ENCODE measurements around the gene PITPNM3.

PITPNM3 gene

GRCh38 chr17:6464446-6465041 lies 91.8 kb downstream of the PITPNM3 start:
- no peak for DNase-seq (ENCODE audit: extremely low spot score)
- CTCF ChIA-PET, result interaction anchor here (4.5 kb wide), 1 partner anchor 9 kb away, joined by 22 read pairs; no protein-coding TSS in a partner anchor
- POLR2A ChIA-PET, result no interaction called here
- no peak for TF ChIP-seq CTCF (IDR thresholded peaks at IDR 0.05; ENCODE audit: control extremely low read depth, extremely low read depth, low read depth, missing control alignments)

GRCh38 chr17:6463616-6464445 lies 92.5 kb downstream of the PITPNM3 start:
- DNase-seq (ENCODE audit: extremely low spot score), result no peak
- CTCF ChIA-PET, result interaction anchor here (4.5 kb wide), 1 partner anchor 9 kb away, joined by 22 read pairs; no protein-coding TSS in a partner anchor
- POLR2A ChIA-PET, result no interaction called here
- TF ChIP-seq CTCF (IDR thresholded peaks at IDR 0.05; ENCODE audit: control extremely low read depth, extremely low read depth, low read depth, missing control alignments), result no peak

- ChIA-PET POLR2A (no interaction called here), CTCF (interaction anchor here (4.5 kb wide), 1 partner anchor 10 kb away, joined by 22 read pairs; no protein-coding TSS in a partner anchor)
- DNase-seq (ENCODE audit: extremely low spot score), result no peak
- TF ChIP-seq CTCF (IDR thresholded peaks at IDR 0.05; ENCODE audit: control extremely low read depth, extremely low read depth, low read depth, missing control alignments), result no peak
Observed at GRCh38 chr17:6462692-6463091, 93.7 kb downstream of the PITPNM3 start.

- POLR2A ChIA-PET, result no interaction called here
- CTCF ChIA-PET, result interaction anchor here (4.5 kb wide), 1 partner anchor 11 kb away, joined by 22 read pairs; no protein-coding TSS in a partner anchor
Observed at GRCh38 chr17:6461792-6462524, 94.4 kb downstream of the PITPNM3 start.

GRCh38 chr17:6461246-6461645 lies 95.1 kb downstream of the PITPNM3 start:
- no peak for DNase-seq (ENCODE audit: extremely low spot score)
- ChIA-PET CTCF (interaction anchor here (1.6 to 4.5 kb wide), 2 partner anchors 12 to 25 kb away, joined by 3 to 22 read pairs; no protein-coding TSS in a partner anchor), POLR2A (no interaction called here)
- no peak for TF ChIP-seq CTCF (IDR thresholded peaks at IDR 0.05; ENCODE audit: control extremely low read depth, extremely low read depth, low read depth, missing control alignments)

More at GRCh38 chr17:6461792-6462524, 94.4 kb downstream of the PITPNM3 start:
- no peak for TF ChIP-seq CTCF (IDR thresholded peaks at IDR 0.05; ENCODE audit: control extremely low read depth, extremely low read depth, low read depth, missing control alignments)
- DNase-seq (ENCODE audit: extremely low spot score), result no peak

GRCh38 chr17:6460531-6461161 lies 95.7 kb downstream of the PITPNM3 start:
- ChIA-PET POLR2A (no interaction called here), CTCF (interaction anchor here (1.6 to 2.6 kb wide), 2 partner anchors 12 to 25 kb away, joined by 3 to 16 read pairs; no protein-coding TSS in a partner anchor)

More at GRCh38 chr17:6460531-6461161, 95.7 kb downstream of the PITPNM3 start:
- TF ChIP-seq CTCF (IDR thresholded peaks at IDR 0.05; ENCODE audit: control extremely low read depth, extremely low read depth, low read depth, missing control alignments), result no peak
- no peak for DNase-seq (ENCODE audit: extremely low spot score)

Measured in GM10248 (cell line).